Natural killer cell (primary cell): ENCODE results near the gene RMC1. TPM values are rescaled to one million over a fixed set of nuclear protein-coding genes. Genes with fewer than 3 reads are reported as not detected.

Experiments
- ATAC-seq, 3 donors: fragments of 150-1000 bp in 2 of 3; fragments of 200-7000 bp in 1 of 3; cut with Tn5 transposase; 1 replicate in 1 of 3; 2 replicates in 2 of 3; pipeline ENCODE4 v1.10.0; 2021; ENCODE audit warnings: mild to moderate bottlenecking in 2 of 3, moderate library complexity in 2 of 3
- DNase-seq, 2 donors: peaks; one replicate each; pipeline versions ENCODE4 v3.0.0 to v3.0.0-alpha.2; 2013 to 2021; ENCODE audit warnings: mixed read lengths in 1 of 2
- H3K27ac ChIP-seq: one replicate; pipeline ENCODE4 v1.5.1; 2013; ENCODE audit warnings: mild to moderate bottlenecking, low read length
- H3K27me3 ChIP-seq: one replicate; pipeline ENCODE4 v1.6.1; 2013; ENCODE audit warnings: low read length; ENCODE audit not compliant: control insufficient read depth, insufficient read depth
- H3K36me3 ChIP-seq: one replicate; pipeline ENCODE4 v1.6.1; 2013; ENCODE audit warnings: low read length; ENCODE audit not compliant: control insufficient read depth, insufficient read depth
- H3K4me1 ChIP-seq: one replicate; pipeline ENCODE4 v1.6.1; 2013; ENCODE audit warnings: low read length; ENCODE audit not compliant: control insufficient read depth, insufficient read depth
- H3K4me3 ChIP-seq: one replicate; pipeline ENCODE4 v1.5.1; 2013; ENCODE audit warnings: low read length
- H3K9me3 ChIP-seq: one replicate; pipeline ENCODE4 v1.6.1; 2013; ENCODE audit warnings: low read length; ENCODE audit not compliant: control insufficient read depth, insufficient read depth
- H3K27ac Mint-ChIP-seq, 2 donors: one replicate each; pipeline ENCODE4 v1.8.0; 2022; ENCODE audit warnings: mild to moderate bottlenecking in 2 of 2, mixed read lengths in 2 of 2, moderate library complexity in 1 of 2
- H3K27me3 Mint-ChIP-seq, 2 donors: one replicate each; pipeline ENCODE4 v1.8.0; 2022; ENCODE audit warnings: low read depth in 2 of 2, mixed read lengths in 2 of 2
- H3K36me3 Mint-ChIP-seq: one replicate; pipeline ENCODE4 v1.8.0; 2022; ENCODE audit warnings: mixed read lengths
- H3K4me1 Mint-ChIP-seq, 2 donors: one replicate each; pipeline ENCODE4 v1.8.0; 2022; ENCODE audit warnings: mixed read lengths in 2 of 2
- H3K4me3 Mint-ChIP-seq: one replicate; pipeline ENCODE4 v1.8.0; 2022; ENCODE audit warnings: mild to moderate bottlenecking, moderate library complexity, mixed read lengths
- H3K9me3 Mint-ChIP-seq, 2 donors: one replicate each; pipeline ENCODE4 v1.8.0; 2022; ENCODE audit warnings: mixed read lengths in 2 of 2
- CTCF ChIP-seq: fragments of 200-600 bp; IDR thresholded peaks from one replicate; pipeline ENCODE4 v1.8.0; 2022; ENCODE audit warnings: antibody characterized with exemption
- WGBS: methylation state at CpG from one replicate; pipeline ENCODE4 v1.1.7; 2013; ENCODE audit warnings: missing lambda C conversion rate; ENCODE audit not compliant: insufficient coverage; 5-methylcytosine and 5-hydroxymethylcytosine counted together
- intact Hi-C: fragments of 100-400 bp; cut with micrococcal nuclease; formaldehyde crosslinking; loops from one replicate; pipeline ENCODE4 v1.14.2; 2022
- total RNA-seq, 4 donors: library from RNA; stranded (reverse); fragments of 120-200 nt in 1 of 4; gene quantifications; one replicate each; pipeline versions ENCODE4 v1.2.3 to v1.2.4, GENCODE V29; 2013 to 2022

Gene RMC1
- total RNA-seq, 3 donors from 2014 or later (not counting 1 experiment from before 2014, with no cell fraction given) = 71.1 to 84.4 (median 77.2) TPM

GRCh38 chr18:23458830-23459529 lies 44.3 kb upstream of the RMC1 start:
- no peak for TF ChIP-seq CTCF
- Mint-ChIP-seq H3K4me1 (peaks cover 68 to 75% of the 10 kb centered on the region in 2 donors), H3K9me3 (no peaks in the 10 kb centered on the region), H3K27ac (peak overlapping the region; percentile 44 to 67), H3K36me3 (peaks cover 9% of the 10 kb centered on the region), H3K4me3 (peak overlapping the region; percentile 45), H3K27me3 (no peaks in the 10 kb centered on the region)
- H3K27ac ChIP-seq = no peak overlapping the region
- no peaks in the 10 kb centered on the region for H3K9me3 ChIP-seq
- no peaks in the 10 kb centered on the region for H3K27me3 ChIP-seq
- intact Hi-C loops = no loop called here
- ATAC-seq = peak; percentile 53 to 62 (median 62)
- H3K36me3 ChIP-seq = peaks cover 21% of the 10 kb centered on the region
- WGBS = 94% methylated on average over 3 of the region's 3 CpGs
- DNase-seq = no peak
- peaks cover 26% of the 10 kb centered on the region for H3K4me1 ChIP-seq
- H3K4me3 ChIP-seq = no peak overlapping the region

- Mint-ChIP-seq H3K9me3 (no peaks in the 10 kb centered on the region), H3K4me3 (peak overlapping the region; percentile 29), H3K36me3 (peaks cover 9% of the 10 kb centered on the region), H3K27ac (peak overlapping the region in 1 of 2 donors; percentile 67), H3K27me3 (no peaks in the 10 kb centered on the region), H3K4me1 (peaks cover 62 to 70% of the 10 kb centered on the region in 2 donors)
- ATAC-seq (no peak), DNase-seq (no peak)
- Histone ChIP-seq H3K4me3 (no peak overlapping the region), H3K36me3 (peaks cover 27% of the 10 kb centered on the region), H3K4me1 (peaks cover 26% of the 10 kb centered on the region), H3K27ac (no peak overlapping the region), H3K9me3 (no peaks in the 10 kb centered on the region), H3K27me3 (no peaks in the 10 kb centered on the region)
- intact Hi-C loops = no loop called here
- no peak for TF ChIP-seq CTCF
- 97% methylated on average over 7 of the region's 7 CpGs for WGBS
These were observed 43.8 kb upstream of the RMC1 start for GRCh38 chr18:23459530-23459921.

GRCh38 chr18:23460285-23461273 lies 42.7 kb upstream of the RMC1 start:
- no peak overlapping the region for H3K27ac ChIP-seq
- 76% methylated on average over 2 of the region's 2 CpGs for WGBS
- Mint-ChIP-seq H3K36me3 (peaks cover 9% of the 10 kb centered on the region), H3K4me3 (peak overlapping the region; percentile 5), H3K27me3 (no peaks in the 10 kb centered on the region), H3K27ac (peak overlapping the region; percentile 6 to 67), H3K4me1 (peaks cover 57 to 64% of the 10 kb centered on the region in 2 donors), H3K9me3 (no peaks in the 10 kb centered on the region)
- DNase-seq = no peak
- intact Hi-C loops = no loop called here
- no peak overlapping the region for H3K4me3 ChIP-seq
- TF ChIP-seq CTCF = no peak
- H3K9me3 ChIP-seq = no peaks in the 10 kb centered on the region
- peaks cover 25% of the 10 kb centered on the region for H3K4me1 ChIP-seq
- ATAC-seq = peak in 2 of 3 donors; percentile 24 to 37
- H3K27me3 ChIP-seq = no peaks in the 10 kb centered on the region
- H3K36me3 ChIP-seq = peaks cover 35% of the 10 kb centered on the region
